Nephron progenitor cell (in vitro differentiated cells): ENCODE data around the gene PARP8.

Experiments used
- DNase-seq: peaks from one replicate; pipeline ENCODE4 v3.0.0; 2021
- H3K27ac Mint-ChIP-seq: 2 replicates; pipeline ENCODE4 v1.8.0; 2021; ENCODE audit warnings: mild to moderate bottlenecking, moderate library complexity, mixed read lengths
- H3K27me3 Mint-ChIP-seq: 2 replicates; pipeline ENCODE4 v1.8.0; 2021; ENCODE audit warnings: mild to moderate bottlenecking, low read depth, mixed read lengths; ENCODE audit not compliant: poor library complexity
- H3K36me3 Mint-ChIP-seq: 2 replicates; pipeline ENCODE4 v1.8.0; 2021; ENCODE audit warnings: low read depth, mixed read lengths
- H3K4me1 Mint-ChIP-seq: 2 replicates; pipeline ENCODE4 v1.8.0; 2021; ENCODE audit warnings: mixed read lengths
- H3K4me3 Mint-ChIP-seq: 2 replicates; pipeline ENCODE4 v1.8.0; 2021; ENCODE audit warnings: mild to moderate bottlenecking, moderate library complexity, mixed read lengths
- H3K9me3 Mint-ChIP-seq: 2 replicates; pipeline ENCODE4 v1.8.0; 2021; ENCODE audit warnings: mild to moderate bottlenecking, moderate library complexity, mixed read lengths
- TF ChIP-seq, protein P1 (sequence below): fragments of 200-600 bp; sonication (generic); IDR thresholded peaks from 2 replicates; pipeline ENCODE4 v1.5.0; 2021; ENCODE audit warnings: antibody characterized with exemption

PARP8 gene

DNA sequence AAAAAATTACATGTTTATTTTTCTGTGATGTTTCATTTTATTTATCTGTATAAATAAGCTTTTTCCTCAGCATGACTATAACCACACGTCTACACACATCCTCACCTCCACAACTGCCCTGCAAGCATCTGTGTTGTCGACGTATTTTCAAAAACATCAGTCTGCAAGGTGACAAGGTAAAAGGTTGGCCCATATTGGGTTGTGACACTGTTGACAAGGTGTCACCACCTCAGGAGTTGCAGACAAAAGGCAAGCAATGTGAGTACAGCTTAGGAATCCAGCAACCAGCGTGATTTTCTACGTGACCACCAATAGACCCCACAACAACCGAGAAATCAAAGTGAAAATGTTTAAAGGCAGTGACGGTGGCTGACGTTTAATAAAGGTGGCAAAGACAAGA lies 187.6 kb downstream of the PARP8 start:
- TF ChIP-seq, protein P1, sequence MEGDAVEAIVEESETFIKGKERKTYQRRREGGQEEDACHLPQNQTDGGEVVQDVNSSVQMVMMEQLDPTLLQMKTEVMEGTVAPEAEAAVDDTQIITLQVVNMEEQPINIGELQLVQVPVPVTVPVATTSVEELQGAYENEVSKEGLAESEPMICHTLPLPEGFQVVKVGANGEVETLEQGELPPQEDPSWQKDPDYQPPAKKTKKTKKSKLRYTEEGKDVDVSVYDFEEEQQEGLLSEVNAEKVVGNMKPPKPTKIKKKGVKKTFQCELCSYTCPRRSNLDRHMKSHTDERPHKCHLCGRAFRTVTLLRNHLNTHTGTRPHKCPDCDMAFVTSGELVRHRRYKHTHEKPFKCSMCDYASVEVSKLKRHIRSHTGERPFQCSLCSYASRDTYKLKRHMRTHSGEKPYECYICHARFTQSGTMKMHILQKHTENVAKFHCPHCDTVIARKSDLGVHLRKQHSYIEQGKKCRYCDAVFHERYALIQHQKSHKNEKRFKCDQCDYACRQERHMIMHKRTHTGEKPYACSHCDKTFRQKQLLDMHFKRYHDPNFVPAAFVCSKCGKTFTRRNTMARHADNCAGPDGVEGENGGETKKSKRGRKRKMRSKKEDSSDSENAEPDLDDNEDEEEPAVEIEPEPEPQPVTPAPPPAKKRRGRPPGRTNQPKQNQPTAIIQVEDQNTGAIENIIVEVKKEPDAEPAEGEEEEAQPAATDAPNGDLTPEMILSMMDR: no peak
- no peaks in the 10 kb centered on the region for H3K27me3 Mint-ChIP-seq
- H3K4me3 Mint-ChIP-seq: no peak overlapping the region
- no peak for DNase-seq
- no peaks in the 10 kb centered on the region for H3K36me3 Mint-ChIP-seq
- no peak overlapping the region for H3K27ac Mint-ChIP-seq
- H3K9me3 Mint-ChIP-seq: no peaks in the 10 kb centered on the region
- H3K4me1 Mint-ChIP-seq: no peaks in the 10 kb centered on the region

DNA sequence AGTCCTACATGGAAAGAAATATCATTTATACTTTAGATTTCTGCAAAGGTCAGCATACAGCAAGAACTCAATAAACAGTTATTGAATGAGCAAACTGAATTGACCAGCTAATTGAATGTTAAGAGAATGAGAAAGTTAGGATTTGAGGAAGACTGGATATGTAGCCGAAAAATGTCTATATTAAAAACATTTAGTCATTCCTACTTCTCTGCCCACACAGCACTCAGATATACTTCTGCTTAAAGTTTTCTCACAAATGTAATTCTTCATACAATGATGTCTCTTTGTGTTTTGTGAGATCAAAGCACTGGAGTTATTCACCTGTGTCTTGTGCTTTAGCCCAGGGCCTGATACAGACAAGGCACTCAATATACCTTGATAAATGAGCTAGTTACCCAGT lies 188.6 kb downstream of the PARP8 start:
- H3K27me3 Mint-ChIP-seq: peaks cover 3% of the 10 kb centered on the region
- H3K9me3 Mint-ChIP-seq: no peaks in the 10 kb centered on the region
- H3K27ac Mint-ChIP-seq: no peak overlapping the region
- TF ChIP-seq, protein P1: no peak
- no peak overlapping the region for H3K4me3 Mint-ChIP-seq
- H3K36me3 Mint-ChIP-seq: no peaks in the 10 kb centered on the region
- no peak for DNase-seq
- no peaks in the 10 kb centered on the region for H3K4me1 Mint-ChIP-seq

DNA sequence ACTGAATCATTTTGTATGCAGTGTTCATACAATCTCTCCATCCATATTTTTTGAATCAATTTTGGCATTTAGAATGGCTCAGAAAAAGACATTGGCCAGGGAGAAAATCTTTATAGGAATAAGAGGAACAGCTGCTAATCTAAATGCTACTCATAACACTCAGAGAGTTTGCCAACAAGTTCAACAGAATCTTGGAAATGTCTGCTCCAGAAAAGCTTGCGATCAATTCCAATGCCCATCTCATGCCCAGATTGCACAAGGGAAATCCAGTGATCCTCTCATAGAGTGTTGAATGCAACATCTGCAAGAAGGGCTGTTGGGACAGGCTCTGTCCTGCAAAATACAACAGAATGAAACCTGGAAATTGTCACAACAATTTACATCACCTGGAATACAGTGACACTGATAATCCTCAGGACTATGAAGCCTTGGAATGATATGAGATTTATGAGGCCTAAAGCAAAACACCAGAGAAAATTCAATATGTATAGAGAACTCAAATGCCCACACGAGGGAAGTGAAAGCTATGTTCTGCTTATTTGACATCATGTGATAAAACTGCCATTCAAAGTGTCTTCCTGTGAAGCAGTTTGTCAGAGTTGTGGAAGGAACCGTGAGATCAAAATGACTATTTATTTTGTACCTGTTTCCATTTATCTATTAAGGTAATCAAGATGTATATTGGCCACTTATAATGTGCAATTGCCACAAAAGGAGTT lies 190.1 kb downstream of the PARP8 start:
- TF ChIP-seq, protein P1: no peak
- H3K27me3 Mint-ChIP-seq: peaks cover 7% of the 10 kb centered on the region
- no peak for DNase-seq
- no peak overlapping the region for H3K4me3 Mint-ChIP-seq
- H3K27ac Mint-ChIP-seq: no peak overlapping the region
- no peaks in the 10 kb centered on the region for H3K9me3 Mint-ChIP-seq
- H3K4me1 Mint-ChIP-seq: no peaks in the 10 kb centered on the region
- no peaks in the 10 kb centered on the region for H3K36me3 Mint-ChIP-seq

DNA sequence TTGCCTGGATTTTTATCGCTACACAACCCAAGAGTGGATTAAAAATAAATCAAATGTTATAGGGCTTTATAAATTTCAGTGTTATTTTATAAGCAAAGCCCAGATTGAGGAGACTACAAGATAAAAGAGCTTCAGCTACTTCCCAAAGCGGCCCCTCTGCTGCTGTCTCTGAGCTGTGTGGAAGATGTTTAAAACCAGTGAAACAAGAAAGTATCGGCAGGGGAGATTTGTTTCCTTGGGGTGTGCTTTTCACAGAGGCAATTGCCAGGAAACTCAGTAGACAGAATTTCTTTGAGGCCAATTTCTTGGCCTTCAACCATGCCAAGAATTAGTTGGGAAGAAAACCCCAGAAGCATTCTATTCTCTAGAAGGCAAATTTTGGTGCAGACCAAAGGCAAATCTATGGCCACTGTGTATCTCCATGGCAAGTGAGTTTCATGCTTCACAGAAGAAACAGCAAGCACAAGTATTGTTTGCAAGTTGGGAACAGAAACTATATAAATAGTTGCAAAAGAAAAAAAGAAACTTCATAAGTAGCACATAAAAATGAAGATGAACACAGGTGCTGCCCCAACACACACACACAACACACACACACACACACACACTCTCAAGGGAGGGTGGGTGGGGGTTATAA lies 197.2 kb downstream of the PARP8 start:
- Mint-ChIP-seq H3K27ac (peak overlapping the region; percentile 21), H3K27me3 (peaks cover 7% of the 10 kb centered on the region), H3K9me3 (no peaks in the 10 kb centered on the region), H3K4me3 (no peak overlapping the region), H3K4me1 (peaks cover 5% of the 10 kb centered on the region), H3K36me3 (no peaks in the 10 kb centered on the region)
- no peak for DNase-seq
- TF ChIP-seq, protein P1: no peak

DNA sequence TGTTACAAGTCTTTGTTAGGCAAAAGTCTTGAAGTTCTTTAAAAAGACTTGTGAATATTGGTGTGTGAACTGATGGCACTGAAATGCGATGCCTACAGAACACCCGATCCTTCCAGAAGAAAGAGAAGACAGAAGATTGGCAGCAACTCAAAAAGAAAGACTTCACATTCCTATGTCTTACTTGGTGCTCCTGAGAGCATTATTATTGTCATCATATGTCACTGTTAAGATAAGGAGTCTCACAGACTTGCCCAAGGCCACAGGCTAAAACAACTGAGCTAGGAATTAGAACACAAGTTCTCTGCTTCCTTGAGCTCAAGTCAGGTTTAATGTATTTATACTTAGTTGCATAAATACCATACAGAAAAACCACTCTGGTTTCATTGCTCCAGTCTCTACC lies 198.0 kb downstream of the PARP8 start:
- peaks cover 5% of the 10 kb centered on the region for H3K4me1 Mint-ChIP-seq
- TF ChIP-seq, protein P1: no peak
- H3K36me3 Mint-ChIP-seq: no peaks in the 10 kb centered on the region
- no peak overlapping the region for H3K27ac Mint-ChIP-seq
- DNase-seq: no peak
- peaks cover 7% of the 10 kb centered on the region for H3K27me3 Mint-ChIP-seq
- no peaks in the 10 kb centered on the region for H3K9me3 Mint-ChIP-seq
- H3K4me3 Mint-ChIP-seq: no peak overlapping the region

DNA sequence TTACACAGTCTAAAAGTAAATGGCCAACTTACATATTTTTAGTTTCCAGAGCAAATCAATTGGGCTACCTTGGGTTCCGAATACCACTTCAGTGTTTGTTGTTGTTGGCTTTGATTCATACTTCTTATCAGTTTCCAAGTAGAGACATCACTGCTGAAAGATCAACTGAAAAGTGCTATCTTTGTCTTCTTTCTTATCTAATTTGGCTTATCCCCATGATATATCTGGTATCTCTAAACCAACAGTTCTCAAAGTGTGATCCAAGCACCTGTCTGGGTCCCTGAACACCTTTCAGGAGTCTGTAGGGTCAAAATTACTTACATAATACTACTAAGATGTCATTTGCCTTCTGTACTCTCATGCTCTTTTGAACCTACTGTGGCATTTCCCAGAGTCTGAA lies 200.0 kb downstream of the PARP8 start:
- TF ChIP-seq, protein P1: no peak
- no peak overlapping the region for H3K4me3 Mint-ChIP-seq
- H3K9me3 Mint-ChIP-seq: no peaks in the 10 kb centered on the region
- no peak overlapping the region for H3K27ac Mint-ChIP-seq
- H3K4me1 Mint-ChIP-seq: peaks cover 5% of the 10 kb centered on the region
- DNase-seq: no peak
- H3K27me3 Mint-ChIP-seq: no peaks in the 10 kb centered on the region
- H3K36me3 Mint-ChIP-seq: no peaks in the 10 kb centered on the region
